DOHH2 (cell line): ENCODE data around the gene ASIC1.

Experiments used
- CTCF ChIP-seq: fragments of 200-600 bp; sonication (generic); IDR thresholded peaks from one replicate; pipeline ENCODE4 v1.5.1; 2014; ENCODE audit warnings: antibody characterized with exemption, mild to moderate bottlenecking, low read depth, low read length; ENCODE audit not compliant: poor library complexity, severe bottlenecking
- EZH2phosphoT487 ChIP-seq: fragments of 200-600 bp; sonication (generic); IDR thresholded peaks from 2 replicates; pipeline ENCODE4 v1.6.1; 2017; ENCODE audit warnings: borderline replicate concordance, mild to moderate bottlenecking, antibody characterized with exemption, low read length, moderate library complexity, mixed read lengths

- TF ChIP-seq CTCF (no peak), EZH2phosphoT487 (no peak)
Observed at GRCh38 chr12:50110762-50111351, 53.5 kb downstream of the ASIC1 start.
